GM18873 (cell line): ENCODE measurements around the gene CLEC2L.
"Not testable (repeated sequence)": the region's sequence is repeated elsewhere in the genome, so short reads cannot be mapped to it uniquely, and the experiment has no call there.

Source experiments
- ATAC-seq: cut with Tn5 transposase; IDR thresholded peaks from one replicate; pipeline ENCODE4 v1.9.1; 2021; ENCODE audit warnings: mild to moderate bottlenecking, moderate library complexity, moderate number of reproducible peaks; ENCODE audit not compliant: unreplicated experiment, low FRiP score

CLEC2L gene

DNA sequence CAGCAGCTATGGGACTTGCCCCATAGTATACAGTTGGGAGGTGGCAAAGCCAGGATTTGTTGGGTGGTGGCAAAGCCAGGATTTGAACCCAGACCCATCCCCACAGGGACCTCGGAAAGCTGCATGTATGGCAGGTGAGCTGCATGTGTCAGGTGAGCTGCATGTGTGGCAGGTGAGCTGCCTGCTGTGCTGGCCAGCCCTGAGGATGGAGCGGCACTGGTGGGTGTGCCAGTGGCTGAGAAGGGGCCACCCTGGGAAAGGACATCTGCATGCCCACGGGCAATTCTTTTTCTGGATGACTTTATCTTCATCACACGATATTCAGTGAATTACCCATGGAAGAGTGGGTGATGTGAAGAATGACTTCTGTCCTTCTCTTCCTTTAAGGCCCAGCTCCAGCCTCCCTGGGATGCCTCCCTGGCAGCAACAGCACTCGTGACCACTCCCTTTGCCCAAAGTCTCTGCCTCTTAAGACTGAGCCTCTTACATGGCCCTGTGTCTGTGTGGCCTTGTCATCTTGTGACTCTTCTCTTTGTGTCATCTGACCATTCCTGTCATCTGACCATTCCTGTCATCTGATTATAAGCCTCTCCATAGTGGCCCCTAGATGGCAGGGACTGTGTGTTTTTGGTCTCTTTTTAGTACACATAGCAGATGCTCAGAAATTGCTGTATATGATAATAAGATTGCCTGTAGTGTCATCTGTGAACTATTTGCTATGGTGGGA is 25.0 kb downstream of the CLEC2L start:
- ATAC-seq, result no peak

DNA sequence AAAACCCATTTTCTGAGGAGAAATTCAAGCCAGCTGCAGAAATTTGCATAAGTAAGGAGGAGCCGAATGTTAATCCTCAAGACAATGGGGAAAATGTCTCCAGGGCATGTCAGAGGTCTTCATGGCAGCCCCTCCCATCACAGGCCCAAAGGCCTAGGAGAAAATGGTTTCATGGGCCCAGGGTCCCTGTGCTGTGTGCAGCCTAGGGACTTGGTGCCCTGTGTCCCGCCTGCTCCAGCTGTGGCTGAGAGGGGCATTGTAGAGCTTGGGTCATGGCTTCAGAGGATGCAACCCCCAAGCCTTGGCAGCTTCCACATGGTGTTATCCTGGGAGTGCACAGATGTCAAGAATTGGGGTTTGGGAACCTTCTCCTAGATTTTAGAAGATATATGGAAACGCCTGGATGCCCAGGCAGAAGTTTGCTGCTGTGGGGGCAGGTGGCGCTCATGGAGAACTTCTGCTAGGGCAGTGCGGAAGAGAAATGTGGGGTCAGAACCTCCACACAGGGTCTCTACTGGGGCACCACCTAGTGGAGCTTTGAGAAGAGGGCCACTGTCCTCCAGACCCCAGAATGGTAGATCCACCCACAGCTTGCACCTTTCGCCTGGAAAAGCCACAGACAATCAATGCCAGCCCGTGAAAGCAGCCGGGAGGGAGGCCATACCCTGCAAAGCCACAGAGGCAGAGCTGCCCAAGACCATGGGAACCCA is 30.7 kb downstream of the CLEC2L start:
- not testable (repeated sequence) for ATAC-seq

DNA sequence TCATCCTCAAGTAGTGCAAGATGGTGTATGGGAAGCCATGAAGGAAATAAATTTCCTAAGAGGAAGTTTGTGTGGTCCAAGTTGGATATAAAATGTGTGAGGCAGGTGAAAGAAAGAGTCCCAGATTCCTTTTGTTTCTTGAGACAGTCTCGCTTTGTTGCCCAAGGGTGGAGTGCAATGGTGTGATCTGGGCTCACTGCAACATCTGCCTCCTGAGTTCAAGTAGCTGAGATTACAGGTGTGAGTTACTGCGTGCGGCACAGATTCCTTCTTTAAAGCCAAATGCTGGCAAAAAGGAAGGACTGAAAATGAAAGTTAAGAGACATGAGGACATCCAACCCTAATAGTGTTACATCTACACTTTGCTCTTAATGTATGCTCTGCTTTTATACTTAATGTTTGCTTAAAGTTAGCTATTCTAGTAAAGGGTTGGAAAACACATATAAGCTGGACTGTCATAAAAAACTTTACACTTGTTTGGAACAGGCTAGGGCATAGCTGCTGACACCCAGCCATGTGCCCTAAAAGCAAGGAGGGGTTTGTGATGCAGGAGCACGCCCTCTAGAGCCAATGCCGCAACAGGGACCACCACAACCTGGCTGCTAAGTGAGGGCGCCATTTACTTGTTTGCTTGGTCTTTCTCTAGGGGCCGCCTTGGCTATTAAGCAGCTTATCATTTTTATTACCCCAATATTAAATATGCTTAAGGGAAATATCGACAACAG is 34.5 kb downstream of the CLEC2L start:
- no peak for ATAC-seq

DNA sequence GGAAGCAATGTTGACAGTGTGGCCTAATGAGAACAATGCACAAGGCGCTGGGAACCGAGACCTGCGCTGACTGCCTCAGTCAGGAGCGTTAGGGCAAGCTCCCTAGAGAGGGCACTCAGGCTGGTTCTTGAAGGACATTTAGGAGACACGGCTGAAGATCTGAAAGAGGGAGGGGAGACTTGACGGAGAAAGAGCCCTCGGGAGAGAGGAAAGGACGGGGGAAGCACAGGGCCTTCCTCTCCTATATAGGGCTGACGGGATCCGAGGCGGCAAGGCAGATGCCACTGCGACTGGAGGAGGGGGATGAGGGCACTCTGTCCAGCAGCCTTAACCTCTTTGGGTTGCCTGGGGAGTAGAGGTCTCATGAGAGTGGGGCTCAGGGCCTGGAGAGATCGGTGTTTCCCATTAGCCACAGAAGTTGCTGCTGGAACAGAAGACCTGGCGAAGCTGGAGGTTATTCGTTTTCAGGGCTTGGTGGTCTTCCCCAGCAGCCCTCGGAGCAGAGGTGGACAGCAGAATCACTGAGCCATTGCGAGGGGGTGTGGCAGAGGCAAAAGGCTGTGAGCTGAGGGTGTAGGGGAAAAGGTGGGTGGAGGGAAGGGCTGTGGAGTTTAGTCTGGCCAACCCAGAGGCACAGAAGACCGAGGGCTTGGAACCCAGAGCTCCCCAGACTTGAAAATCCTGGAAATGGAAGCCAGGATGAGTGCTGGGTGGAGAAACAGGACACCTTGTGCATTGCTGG is 36.0 kb downstream of the CLEC2L start:
- ATAC-seq, result no peak

DNA sequence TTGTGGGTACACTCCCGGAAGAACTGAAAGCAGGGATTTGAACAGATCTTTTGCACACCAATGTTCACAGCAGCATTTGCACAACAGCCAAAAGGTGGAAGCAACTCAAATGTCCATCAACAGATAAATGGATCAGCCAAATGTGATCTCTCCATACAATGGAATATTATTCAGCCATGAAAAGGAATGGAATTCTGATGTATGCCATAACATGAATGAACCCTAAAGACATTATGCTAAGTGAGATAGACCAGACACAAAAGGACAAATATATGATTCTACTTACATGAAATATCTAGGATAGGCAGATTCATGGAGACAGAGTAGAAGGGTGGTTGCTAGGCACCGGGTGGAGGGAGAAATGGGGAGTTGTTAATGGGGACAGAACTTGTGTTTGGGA is 36.7 kb downstream of the CLEC2L start:
- no peak for ATAC-seq

DNA sequence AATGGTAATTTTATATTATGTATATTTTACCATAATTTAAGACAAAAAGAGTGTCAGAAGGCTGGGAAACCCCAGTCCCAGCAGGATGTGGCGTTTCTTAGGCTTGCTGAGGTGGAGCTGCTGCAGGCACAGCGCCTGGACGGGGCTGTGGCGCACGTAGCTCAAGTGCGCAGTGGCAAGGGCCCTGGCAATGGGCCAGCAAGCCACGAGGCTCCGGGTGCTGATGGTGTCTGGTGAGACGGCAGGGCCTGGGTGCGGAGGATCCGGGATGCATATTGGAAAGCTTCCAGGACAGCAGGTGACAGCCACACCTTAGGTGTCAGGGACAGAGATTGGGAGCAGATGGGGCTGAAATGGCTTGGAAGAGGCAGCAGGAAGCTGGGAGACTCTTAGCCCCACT is 37.2 kb downstream of the CLEC2L start:
- no peak for ATAC-seq

DNA sequence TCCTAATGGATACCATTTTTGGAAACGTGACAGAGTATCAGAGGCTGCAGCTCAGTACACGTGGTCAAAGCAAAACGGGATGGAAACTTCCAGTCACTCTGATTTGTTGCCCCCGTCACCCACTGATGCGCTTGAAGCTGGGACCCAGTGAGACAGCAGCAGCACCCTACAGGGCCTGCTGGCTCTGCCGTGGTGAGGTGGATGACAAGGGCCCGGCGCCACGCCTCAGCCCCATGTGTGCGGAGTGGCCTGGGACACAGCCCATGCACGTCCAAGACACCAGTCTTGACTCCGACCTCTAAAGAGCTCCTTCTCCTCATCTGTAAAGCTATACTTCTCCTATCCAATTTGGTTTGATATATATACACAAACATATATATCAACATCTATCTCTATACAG is 39.0 kb downstream of the CLEC2L start:
- no peak for ATAC-seq

DNA sequence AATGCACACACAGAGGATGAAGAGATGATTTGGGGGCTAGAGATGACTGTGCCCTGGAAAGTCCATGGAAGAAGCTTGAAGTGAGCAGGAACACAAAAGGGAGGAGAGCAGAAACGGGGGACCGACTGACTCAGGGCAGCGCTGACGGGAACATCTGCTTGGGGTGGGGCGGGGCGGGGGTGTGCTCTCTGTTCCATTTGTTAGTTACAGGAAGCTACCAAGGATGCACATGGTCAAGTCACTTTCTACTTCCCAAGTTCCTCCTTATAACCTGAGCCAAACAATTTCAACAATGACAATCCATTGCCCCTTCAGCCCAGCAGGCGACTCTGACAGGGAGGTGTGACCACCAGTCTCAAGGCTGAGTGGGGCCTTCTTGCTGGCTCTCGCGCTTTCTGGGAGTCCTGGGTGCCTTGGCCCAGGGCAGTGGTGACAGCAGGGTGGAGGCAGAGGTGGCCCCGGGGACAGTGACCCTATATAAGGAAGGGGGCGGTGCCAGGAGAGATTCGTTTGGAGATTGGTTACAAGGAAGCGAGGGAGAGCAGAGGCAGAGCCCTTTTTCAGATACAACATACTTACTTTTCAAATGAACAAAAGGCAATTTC is 39.6 kb downstream of the CLEC2L start:
- ATAC-seq, result no peak

DNA sequence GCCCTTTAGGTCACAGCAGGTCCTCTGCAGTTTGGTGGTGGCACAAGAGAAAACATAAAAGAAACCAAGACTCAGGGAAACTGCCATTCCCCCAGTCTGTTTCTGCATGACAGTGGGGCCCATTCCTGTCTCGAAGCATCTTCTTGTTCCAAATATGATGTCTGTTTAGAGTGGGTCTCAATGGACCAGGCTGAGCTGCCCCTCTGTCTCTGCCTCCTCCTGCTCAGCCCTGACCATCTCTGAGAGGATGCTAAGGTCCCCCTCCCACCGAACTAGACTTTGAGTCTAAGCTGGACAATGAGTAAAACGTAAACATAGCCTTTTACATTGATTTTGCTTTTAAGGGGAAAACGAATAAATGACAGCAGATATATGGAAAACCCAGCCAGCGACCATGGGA is 40.4 kb downstream of the CLEC2L start:
- no peak for ATAC-seq

DNA sequence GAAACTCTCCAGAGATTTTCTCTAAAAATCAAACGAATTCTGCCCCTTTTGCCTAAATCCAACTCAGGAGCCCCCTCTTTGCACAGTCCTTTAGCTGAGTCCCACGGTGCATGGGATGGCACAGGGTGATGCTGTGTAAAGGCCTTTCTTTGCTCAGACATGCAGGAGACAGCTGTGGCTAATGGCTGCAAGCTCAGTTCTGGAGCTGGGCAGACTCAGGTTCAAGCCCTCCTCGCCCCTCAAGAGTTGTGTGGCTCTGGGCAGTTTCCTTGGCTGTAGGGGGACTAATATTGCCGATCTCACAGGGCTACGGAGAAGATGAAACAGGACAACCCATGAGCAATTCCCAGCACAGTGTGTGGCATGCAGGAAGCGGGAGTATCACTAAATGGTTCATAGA is 42.6 kb downstream of the CLEC2L start:
- ATAC-seq, result no peak

DNA sequence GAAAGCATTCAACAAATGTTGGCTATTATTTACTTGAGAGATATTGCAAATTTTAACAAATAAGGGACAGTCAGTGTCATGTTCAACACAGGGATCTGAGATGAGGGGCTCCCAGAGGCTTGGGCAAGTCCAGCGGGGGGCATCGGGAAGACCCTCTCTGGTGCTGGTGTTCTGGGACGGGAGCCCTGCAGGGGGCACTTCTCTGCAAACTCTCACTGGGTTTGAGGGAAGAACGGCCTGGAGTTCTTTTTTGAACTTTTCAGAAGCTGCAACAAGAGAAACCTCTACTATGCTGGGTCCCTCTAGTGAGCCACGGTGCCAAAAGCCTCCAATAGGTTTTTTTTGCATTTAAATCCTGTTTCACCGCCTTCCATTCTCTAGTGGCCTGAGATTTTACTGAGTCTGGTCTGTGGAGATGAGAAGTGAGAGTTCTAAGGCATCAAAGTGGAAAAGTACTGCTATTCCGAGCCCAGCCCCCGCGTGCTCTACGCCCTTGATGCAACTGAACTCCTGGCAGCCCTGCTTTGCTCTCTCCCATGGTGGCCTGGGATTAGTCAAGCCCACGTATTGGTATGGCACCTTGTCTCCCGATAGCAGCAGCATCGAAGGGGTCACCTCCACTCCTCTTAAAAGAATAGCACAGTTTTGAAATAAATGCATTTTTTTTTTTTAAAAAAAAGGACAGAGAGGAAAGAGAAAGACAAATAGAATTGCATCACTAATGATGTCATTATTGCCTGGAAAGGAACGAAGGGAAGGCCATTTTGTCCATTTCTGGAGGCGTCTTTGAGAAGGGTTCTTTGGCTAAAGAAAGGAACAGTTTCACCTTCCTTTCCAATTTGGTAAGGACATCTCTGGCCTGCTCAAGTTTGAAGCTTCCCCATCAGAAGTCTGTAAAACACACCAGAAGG is 43.5 kb downstream of the CLEC2L start:
- no peak for ATAC-seq

DNA sequence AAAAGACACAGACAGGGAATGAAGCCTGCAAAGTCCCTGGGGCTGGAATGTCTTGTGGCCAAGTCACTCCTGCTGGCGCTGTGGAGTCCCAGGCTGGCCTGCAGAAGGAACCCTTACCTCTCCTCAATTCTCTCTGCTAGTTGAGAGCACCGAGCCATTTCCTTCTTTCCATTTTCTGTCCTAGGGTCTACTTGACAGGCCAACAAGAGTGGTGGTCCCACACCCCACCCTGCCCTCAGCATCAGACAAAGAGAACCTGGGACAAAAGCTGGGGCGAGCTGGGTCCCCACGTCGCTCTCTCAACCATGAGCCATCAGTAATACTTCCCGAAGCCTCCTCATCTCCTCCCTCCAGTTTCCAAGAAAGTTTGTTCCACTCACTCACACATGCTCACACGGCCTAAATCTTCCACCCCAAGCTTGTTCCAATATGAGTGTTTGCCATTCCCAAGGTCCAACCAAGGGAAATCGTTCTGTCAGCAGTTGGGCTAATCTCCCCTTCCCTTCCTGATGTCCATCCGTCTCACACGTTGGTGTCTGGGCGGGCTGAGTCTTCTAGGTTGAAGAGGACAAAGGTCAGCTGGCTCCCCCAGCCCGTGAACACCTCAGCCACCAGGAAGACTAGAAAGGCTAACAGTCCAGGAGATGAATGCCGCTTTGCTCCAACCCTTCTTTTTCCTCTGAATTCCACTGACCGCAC is 44.3 kb downstream of the CLEC2L start:
- ATAC-seq, result no peak

DNA sequence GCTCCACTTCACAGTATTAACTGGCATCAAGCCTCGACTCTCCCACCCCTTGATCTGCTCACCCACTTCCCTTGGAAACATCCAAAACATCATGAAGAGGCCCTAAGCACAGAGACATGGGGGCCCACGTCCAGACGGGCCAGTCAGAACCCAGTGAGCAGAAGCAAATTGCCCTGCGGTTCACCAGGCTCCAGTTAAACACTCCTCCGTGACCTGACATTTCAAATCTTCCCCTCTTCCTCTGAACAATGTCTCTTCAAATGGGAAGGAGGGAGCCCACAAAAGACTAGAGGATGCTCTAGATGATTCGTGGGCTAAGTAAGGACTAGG is 44.8 kb downstream of the CLEC2L start:
- no peak for ATAC-seq

DNA sequence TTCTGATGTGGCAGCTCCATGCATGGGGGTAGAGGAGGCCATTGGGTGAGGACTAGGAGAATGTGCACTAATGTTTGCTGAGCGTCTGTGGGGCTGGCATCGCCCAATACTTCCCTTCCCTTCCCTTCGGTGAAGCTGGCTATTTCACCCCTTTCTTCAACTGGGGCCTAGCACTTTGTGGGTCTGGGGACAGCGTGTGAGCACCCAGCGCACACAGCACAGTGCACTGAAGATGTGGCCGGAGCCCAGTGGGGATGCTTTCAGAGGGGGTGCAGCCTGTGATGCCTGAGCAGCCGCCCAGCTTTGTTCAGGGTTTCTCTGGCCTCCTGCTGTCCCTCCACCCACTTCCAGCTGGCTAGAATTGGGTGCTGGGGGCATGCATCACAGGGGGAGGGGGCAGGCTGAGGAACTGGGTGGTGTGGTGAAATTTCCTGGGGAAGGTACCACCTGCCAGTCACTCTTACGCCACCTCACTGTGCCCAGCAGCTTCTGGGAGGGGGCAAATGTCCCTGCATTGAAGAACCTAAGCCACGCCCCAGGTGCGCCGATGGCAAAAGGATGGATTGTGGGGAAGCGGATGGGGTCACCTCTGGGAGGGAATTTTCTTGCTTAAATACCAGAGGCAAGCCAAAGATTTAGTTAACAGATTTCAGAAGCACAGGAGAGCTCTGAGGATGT is 45.5 kb downstream of the CLEC2L start:
- no peak for ATAC-seq

DNA sequence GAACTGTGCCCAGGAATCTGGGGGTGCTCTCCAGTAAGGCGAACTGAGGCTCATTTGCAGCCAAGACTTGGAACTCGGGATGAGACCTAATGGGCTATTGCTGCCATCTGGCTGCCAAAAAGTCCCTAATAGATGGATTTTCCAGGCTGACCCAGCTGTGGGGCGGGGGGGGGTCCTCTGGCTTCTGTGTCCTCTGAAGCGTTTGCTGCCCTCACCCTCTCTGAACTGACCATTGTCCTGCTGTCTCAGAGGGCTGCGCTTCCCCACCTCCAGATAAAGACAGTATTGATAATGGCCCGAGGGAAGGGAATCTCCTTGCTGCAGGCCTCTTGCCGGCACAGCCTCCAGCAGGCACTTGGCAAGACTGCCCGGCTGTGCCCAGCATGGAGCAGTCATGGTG is 46.6 kb downstream of the CLEC2L start:
- no peak for ATAC-seq

DNA sequence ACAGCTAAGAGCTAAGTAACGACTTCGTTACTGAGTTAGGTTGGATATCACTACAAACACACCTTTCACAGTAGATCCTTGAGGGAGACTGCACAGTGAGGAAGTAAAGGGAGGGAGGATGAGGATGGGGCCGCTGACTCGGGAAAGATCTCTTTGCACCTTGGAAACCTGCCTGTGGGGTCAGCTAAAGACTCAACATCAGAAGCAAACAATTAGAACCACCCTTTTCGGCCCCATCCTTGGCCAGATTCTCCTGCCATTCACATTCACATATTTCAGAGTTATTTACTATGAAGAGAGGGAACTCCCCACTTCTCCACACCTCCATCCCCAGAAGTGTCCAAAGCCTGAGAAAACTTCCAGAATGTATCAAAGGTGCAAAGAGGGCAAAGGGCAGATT is 47.1 kb downstream of the CLEC2L start:
- no peak for ATAC-seq

DNA sequence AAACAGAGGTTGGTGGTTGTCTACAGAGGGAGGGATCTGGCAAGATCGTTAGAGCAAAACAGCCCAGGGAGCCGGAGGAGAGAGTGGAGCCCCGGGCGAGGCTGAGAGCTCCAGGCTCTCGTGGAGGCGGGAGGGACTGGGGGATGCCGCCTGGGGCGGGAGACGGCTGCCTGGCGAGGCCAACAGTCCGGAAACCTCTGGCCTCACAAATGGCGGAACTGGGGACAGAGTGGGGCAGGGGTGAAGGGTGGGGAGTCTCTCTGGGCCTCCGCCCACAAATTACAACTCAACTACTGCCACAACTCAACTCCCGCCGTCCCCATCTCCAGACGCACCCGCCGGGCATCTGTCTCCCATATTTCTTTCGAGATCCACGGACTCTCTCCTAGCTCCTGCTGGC is 47.7 kb downstream of the CLEC2L start:
- ATAC-seq, result no peak

DNA sequence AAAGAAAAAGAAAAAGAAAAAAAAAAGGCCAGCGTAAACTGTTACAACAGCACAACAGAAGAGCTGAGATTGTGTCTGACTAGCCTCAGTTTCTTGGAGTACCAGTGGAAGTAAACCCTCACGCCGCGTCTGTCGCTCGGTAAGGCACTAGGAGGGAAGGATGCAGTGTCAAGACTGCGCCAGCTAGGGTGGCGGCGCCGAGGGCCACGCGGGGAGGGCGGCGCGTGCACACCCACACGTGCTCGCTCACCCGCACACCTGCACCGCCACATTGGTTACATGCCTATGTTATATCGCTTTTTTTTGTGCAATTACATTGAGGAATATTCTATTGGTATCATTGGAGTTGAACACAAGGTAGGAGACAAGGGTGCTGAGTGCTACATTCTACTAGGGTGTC is 48.2 kb downstream of the CLEC2L start:
- no peak for ATAC-seq

DNA sequence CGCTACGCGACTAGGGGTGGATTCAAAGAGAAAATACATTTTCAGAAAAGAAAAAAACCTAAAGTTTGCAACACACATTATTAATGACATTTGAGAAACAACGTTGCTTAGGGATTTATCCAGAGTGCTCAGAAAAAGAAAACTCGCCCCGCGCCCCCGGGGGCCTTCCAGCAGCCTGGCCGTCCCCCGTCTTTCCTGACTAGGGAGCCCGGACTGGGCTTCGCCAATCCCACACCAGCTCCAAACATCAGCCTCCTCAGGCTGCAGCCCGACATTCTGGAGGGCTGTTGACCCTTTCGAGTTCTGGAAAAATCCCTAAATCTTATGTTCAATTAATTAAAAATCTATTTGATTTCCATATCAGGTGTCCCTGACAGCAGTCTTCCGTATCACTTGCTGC is 48.6 kb downstream of the CLEC2L start:
- no peak for ATAC-seq
